T-helper 1 cell treated with Interleukin-12 subunit alpha and Interleukin-12 subunit beta and Interleukin-4 antibody, amounts not matched to agents 30 ng/mL and 1 ng/mL, for 36 hours (primary cell): Measurements from ENCODE around the gene COL3A1. TPM values are rescaled to one million over a fixed set of nuclear protein-coding genes. Genes with fewer than 3 reads are reported as not detected.

Source experiments
- intact Hi-C: fragments of 100-400 bp; cut with micrococcal nuclease; formaldehyde crosslinking; loops from one replicate; pipeline ENCODE4 v1.15.1; 2024
- total RNA-seq: library from RNA; stranded (reverse); gene quantifications from 2 replicates; pipeline ENCODE4 v1.2.3, GENCODE V29; 2022

COL3A1 gene
- total RNA-seq, 1 donor from 2014 or later, result not detected

- intact Hi-C loops, result no loop called here
Measured at GRCh38 chr2:188975497-188976102, 1.4 kb downstream of the COL3A1 start.

GRCh38 chr2:188976545-188977268, 2.5 kb downstream of the COL3A1 start:
- intact Hi-C loops, result no loop called here

GRCh38 chr2:188977317-188977716, 3.1 kb downstream of the COL3A1 start:
- intact Hi-C loops, result no loop called here

GRCh38 chr2:188978291-188979081, 4.3 kb downstream of the COL3A1 start:
- intact Hi-C loops, result no loop called here

- intact Hi-C loops, result loop anchor here (10.0 kb wide), 1 partner anchor 455 kb away; no protein-coding TSS in a partner anchor
Measured at GRCh38 chr2:188979187-188980114, 5.3 kb downstream of the COL3A1 start.

- intact Hi-C loops, result loop anchor here (10.0 kb wide), 1 partner anchor 459 kb away; no protein-coding TSS in a partner anchor
Measured at GRCh38 chr2:188983427-188984064, 9.4 kb downstream of the COL3A1 start.

- intact Hi-C loops, result loop anchor here (10.0 kb wide), 1 partner anchor 459 kb away; no protein-coding TSS in a partner anchor
Measured at GRCh38 chr2:188984065-188984491, 9.9 kb downstream of the COL3A1 start.

GRCh38 chr2:188984680-188985079, 10.5 kb downstream of the COL3A1 start:
- intact Hi-C loops, result loop anchor here (10.0 kb wide), 1 partner anchor 460 kb away; no protein-coding TSS in a partner anchor

- intact Hi-C loops, result loop anchor here (10.0 kb wide), 1 partner anchor 462 kb away; no protein-coding TSS in a partner anchor
Measured at GRCh38 chr2:188986839-188987238, 12.7 kb downstream of the COL3A1 start.

- intact Hi-C loops, result no loop called here
Measured at GRCh38 chr2:188993247-188993646, 19.1 kb downstream of the COL3A1 start.

GRCh38 chr2:188997263-188997662, 23.1 kb downstream of the COL3A1 start:
- intact Hi-C loops, result no loop called here

GRCh38 chr2:189000221-189000620, 26.0 kb downstream of the COL3A1 start:
- intact Hi-C loops, result no loop called here

GRCh38 chr2:189002079-189002478, 27.9 kb downstream of the COL3A1 start:
- intact Hi-C loops, result no loop called here

- intact Hi-C loops, result no loop called here
Measured at GRCh38 chr2:189008555-189009262, 34.5 kb downstream of the COL3A1 start.

- intact Hi-C loops, result no loop called here
Measured at GRCh38 chr2:189010536-189010935, 36.4 kb downstream of the COL3A1 start.

GRCh38 chr2:189012351-189012750, 38.2 kb downstream of the COL3A1 start:
- intact Hi-C loops, result no loop called here

- intact Hi-C loops, result no loop called here
Measured at GRCh38 chr2:189013031-189013430, 38.9 kb downstream of the COL3A1 start.

- intact Hi-C loops, result no loop called here
Measured at GRCh38 chr2:189013671-189014448, 39.7 kb downstream of the COL3A1 start.
